Measurements from ENCODE around the gene UPF3A. TPM values are rescaled to one million over a fixed set of nuclear protein-coding genes. Genes with fewer than 3 reads are reported as not detected.
"Not testable (repeated sequence)": the region's sequence is repeated elsewhere in the genome, so short reads cannot be mapped to it uniquely, and the experiment has no call there.

UPF3A gene
- polyA plus RNA-seq, 4 donors = 90.6 to 162 (median 109) TPM

DNA sequence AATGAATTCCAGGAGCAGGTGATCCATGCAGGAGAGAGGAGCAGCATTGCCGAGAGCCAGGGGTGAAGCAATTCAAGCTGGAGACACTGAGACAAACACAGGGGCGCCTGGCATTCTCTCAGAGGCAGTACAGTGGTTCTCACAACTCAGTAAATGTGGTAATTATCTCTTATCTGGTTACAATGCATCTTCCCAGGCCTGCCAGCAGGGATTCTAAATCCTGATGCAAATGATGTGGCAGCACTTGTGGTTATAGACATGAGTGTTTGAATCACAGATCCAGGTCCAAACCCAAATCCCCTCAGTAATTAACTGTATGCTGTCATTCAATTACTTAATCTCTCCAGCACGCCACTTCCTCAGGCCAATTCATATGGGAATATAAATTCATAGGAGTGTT lies 52.5 kb downstream of the UPF3A start:
- not testable (repeated sequence) for DNase-seq (ENCODE audit: low read depth in 4 of 4, low spot score in 3 of 4)

GRCh38 chr13:114334305-114335053 lies 53.1 kb downstream of the UPF3A start:
- no peak for DNase-seq (ENCODE audit: low read depth in 4 of 4, low spot score in 3 of 4)

GRCh38 chr13:114336457-114336856 lies 55.1 kb downstream of the UPF3A start:
- not testable (repeated sequence) for DNase-seq (ENCODE audit: low read depth in 4 of 4, low spot score in 3 of 4)

GRCh38 chr13:114338959-114339358 lies 57.6 kb downstream of the UPF3A start:
- no peak for DNase-seq (ENCODE audit: low read depth in 4 of 4, low spot score in 3 of 4)

GRCh38 chr13:114339857-114340534 lies 58.6 kb downstream of the UPF3A start:
- no peak for DNase-seq (ENCODE audit: low read depth in 4 of 4, low spot score in 3 of 4)

DNA sequence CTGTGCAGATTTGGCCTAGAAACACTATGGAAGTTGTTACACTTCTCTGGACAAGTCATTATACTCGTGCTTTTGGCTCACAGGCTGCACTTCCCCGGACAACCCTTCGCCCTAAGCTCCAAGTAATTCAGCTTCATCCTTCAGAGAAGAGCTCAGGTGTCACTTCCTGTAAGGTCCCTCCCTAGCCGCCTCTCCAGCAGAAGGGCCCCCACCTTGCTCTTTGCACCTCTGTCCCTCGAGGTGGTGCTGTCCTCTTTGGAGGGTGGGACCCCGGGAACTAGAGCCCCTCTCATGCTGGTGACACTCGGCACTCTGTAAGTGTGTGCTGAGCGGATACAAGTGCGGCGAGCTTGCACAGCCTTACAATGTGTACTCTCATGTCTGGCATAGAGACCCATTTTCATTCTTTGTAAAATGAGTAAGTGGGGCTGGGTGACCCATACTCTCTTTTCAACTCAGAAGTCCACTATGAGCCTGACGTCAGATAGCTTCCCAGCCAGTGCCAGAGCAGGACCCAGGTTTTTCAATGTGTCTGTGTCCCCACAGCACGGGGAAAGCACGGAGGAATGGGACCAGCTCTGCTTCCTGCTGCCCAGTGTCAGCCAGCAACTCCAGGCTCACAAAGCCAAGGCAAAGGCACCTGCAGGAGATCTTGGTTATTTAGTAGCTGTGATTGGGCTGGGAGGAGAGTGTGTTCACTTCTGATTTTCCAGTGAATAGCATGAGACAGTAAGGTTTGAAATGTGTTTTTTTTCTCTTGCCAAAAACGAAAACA lies 59.8 kb downstream of the UPF3A start:
- DNase-seq (ENCODE audit: low read depth in 4 of 4, low spot score in 3 of 4) = no peak

DNA sequence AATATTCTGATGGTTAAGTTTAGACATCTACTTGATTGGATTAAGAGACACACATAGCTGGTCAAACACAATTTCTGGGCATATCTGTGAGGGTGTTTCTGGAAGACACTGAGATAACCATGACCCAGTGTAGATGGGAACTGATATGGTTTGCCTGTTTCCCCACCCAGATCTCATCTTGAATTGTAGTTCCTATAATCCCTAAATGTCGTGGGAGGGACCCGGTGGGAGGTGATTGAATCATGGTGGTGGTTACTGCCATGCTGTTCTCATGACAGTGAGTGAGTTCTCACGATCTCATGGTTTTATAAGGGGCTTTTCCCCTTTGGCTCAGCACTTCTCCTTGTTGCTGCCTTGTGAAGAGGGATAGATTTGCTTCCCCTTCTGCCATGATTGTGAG lies 65.9 kb downstream of the UPF3A start:
- not testable (repeated sequence) for DNase-seq (ENCODE audit: low read depth in 4 of 4, low spot score in 3 of 4)

GRCh38 chr13:114352763-114353162 lies 71.4 kb downstream of the UPF3A start:
- not testable (repeated sequence) for DNase-seq (ENCODE audit: low read depth in 4 of 4, low spot score in 3 of 4)

DNA sequence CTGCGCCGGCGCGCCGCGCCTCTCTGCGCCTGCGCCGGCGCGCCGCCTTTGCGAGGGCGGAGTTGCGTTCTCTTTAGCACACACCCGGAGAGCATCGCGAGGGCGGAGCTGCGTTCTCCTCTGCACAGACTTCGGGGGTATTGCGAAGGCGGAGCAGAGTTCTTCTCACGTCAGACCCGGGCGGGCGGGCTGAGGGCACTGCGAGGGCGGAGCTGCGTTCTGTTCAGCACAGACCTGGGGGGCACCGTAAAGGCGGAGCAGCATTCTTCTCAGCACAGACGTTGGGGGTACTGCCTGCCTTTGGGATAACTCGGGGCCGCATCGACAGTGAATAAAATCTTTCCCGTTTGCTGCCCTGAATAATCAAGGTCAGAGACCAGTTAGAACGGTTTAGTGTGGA lies 72.0 kb downstream of the UPF3A start:
- DNase-seq (ENCODE audit: low read depth in 4 of 4, low spot score in 3 of 4) = not testable (repeated sequence)

Other genes starting within 250 kb of the UPF3A start
- gene RASA3, start 149.0 kb upstream of the UPF3A start, polyA plus RNA-seq (ENCODE audit: insufficient read length in 4 of 4) = 10 to 100 TPM in 3 of 4 donors, 1 to 10 TPM in 1; 10.0 to 14.5 (median 12.6) TPM
- gene CFAP97D2, start 102.3 kb upstream of the UPF3A start, polyA plus RNA-seq (ENCODE audit: insufficient read length in 4 of 4) = 1 to 10 TPM in 1 of 4 donors, not detected in 3; 6.7 TPM
- 100 to 1,000 TPM; 118 to 159 (median 122) TPM for gene CDC16, start 46.7 kb upstream of the UPF3A start, polyA plus RNA-seq (ENCODE audit: insufficient read length in 4 of 4)
- gene CHAMP1, start 32.9 kb downstream of the UPF3A start, polyA plus RNA-seq (ENCODE audit: insufficient read length in 4 of 4) = 10 to 100 TPM; 29.4 to 44.6 (median 34.0) TPM

Measured in left renal pelvis (tissue), 4 donors.